HepG2 (cell line): ENCODE measurements around the gene ULK4. TPM values are rescaled to one million over a fixed set of nuclear protein-coding genes. Genes with fewer than 3 reads are reported as not detected.

ENCODE experiments used
- ATAC-seq: fragments of 200-7000 bp; cut with Tn5 transposase; 3 replicates; pipeline ENCODE4 v1.9.1; 2020; ENCODE audit warnings: mild to moderate bottlenecking, moderate library complexity
- BruUV-seq: library from RNA; stranded (reverse); fragments of 400-500 nt; replicated peaks from 2 replicates; lab custom pipeline; 2021; lab: Mats Ljungman, UMichigan
- CTCF ChIA-PET: fragments of 300-600 bp; formaldehyde crosslinking; extraction: SDS; loops from one replicate; lab custom pipeline; 2021; ENCODE audit warnings: low total read pairs, inconsistent platforms, low intra/inter-chr PET ratio; lab: Yijun Ruan, JAX
- POLR2A ChIA-PET: fragments of 350-600 bp; sonication (Branson Sonifier 250); formaldehyde crosslinking; loops from one replicate; lab custom pipeline; 2020; ENCODE audit warnings: antibody characterized with exemption, inconsistent platforms; lab: Yijun Ruan, JAX
- DNase-seq: peaks from one replicate; pipeline ENCODE4 v3.0.0-alpha.2; 2015; ENCODE audit warnings: low spot score
- FAIRE-seq: peaks from 3 replicates; lab custom pipeline; 2011; peaks lifted over from hg19 to GRCh38; lab: Jason Lieb, UNC
- H2AFZ ChIP-seq: one replicate; pipeline ENCODE4 v1.6.1; 2011; ENCODE audit warnings: low read length, inconsistent platforms
- H3K27ac ChIP-seq: fragments of 300-600 bp; 3 replicates; pipeline ENCODE4 v1.8.0; 2011; ENCODE audit warnings: mixed run types, mild to moderate bottlenecking, mixed read lengths, low read length, inconsistent platforms; ENCODE audit not compliant: insufficient read depth; ENCODE audit errors: extremely low read length
- H3K27me3 ChIP-seq, 2 experiments: fragments of 200-600 bp in 1 of 2; 2 replicates in 1 of 2; 3 replicates in 1 of 2; pipeline versions ENCODE4 v1.6.0 to v1.8.0; 2011; ENCODE audit warnings: low read length in 2 of 2, mild to moderate bottlenecking in 2 of 2, moderate library complexity in 2 of 2, inconsistent platforms in 1 of 2; ENCODE audit not compliant: insufficient read depth in 2 of 2, control insufficient read depth in 1 of 2
- H3K36me3 ChIP-seq, 2 experiments: fragments of 200-600 bp in 1 of 2; replicated peaks in 1 of 2; 2 replicates in 1 of 2; 3 replicates in 1 of 2; pipeline versions ENCODE4 v1.5.1 to v1.8.0; 2011; ENCODE audit warnings: low read length in 2 of 2, inconsistent platforms in 1 of 2; ENCODE audit not compliant: insufficient read depth in 2 of 2, control insufficient read depth in 1 of 2
- H3K4me1 ChIP-seq: 2 replicates; pipeline ENCODE4 v1.5.1; 2012; ENCODE audit warnings: low read length, inconsistent platforms; ENCODE audit not compliant: insufficient read depth
- H3K4me2 ChIP-seq: 2 replicates; pipeline ENCODE4 v1.6.0; 2011; ENCODE audit warnings: low read depth, low read length, inconsistent platforms
- H3K4me3 ChIP-seq, 3 experiments: fragments of 200-600 bp in 1 of 3; sonication (generic), shearing (Covaris generic) in 1 of 3; replicated peaks in 1 of 3; 2 replicates each; pipeline ENCODE4 v1.5.1; 2011 to 2016; ENCODE audit warnings: low read length in 3 of 3, inconsistent platforms in 2 of 3, low read depth in 2 of 3, mild to moderate bottlenecking in 2 of 3, control low read depth in 1 of 3, mixed read lengths in 1 of 3; ENCODE audit not compliant: insufficient read depth in 1 of 3
- H3K79me2 ChIP-seq: one replicate; pipeline ENCODE4 v1.6.1; 2011; ENCODE audit warnings: low read length, inconsistent platforms; ENCODE audit not compliant: insufficient read depth
- H3K9ac ChIP-seq: 2 replicates; pipeline ENCODE4 v1.6.0; 2011; ENCODE audit warnings: mild to moderate bottlenecking, low read depth, low read length, inconsistent platforms; ENCODE audit not compliant: insufficient read depth
- H3K9me3 ChIP-seq: 2 replicates; pipeline ENCODE4 v1.5.1; 2012; ENCODE audit warnings: mild to moderate bottlenecking, low read length
- H4K20me1 ChIP-seq: 2 replicates; pipeline ENCODE4 v1.6.0; 2011; ENCODE audit warnings: inconsistent platforms, mild to moderate bottlenecking, low read length, moderate library complexity; ENCODE audit not compliant: insufficient read depth
- E2F5 ChIP-seq: sonication (generic); formaldehyde crosslinking; conservative IDR thresholded peaks from 2 replicates; pipeline ENCODE4 v1.4.0; 2020; ENCODE audit warnings: missing genetic modification reagents
- ELF3 ChIP-seq: IDR thresholded peaks from 2 replicates; pipeline ENCODE4 v1.6.1; 2016; ENCODE audit warnings: missing genetic modification reagents, missing compliant biosample characterization
- FOSL2 ChIP-seq: sonication (generic); formaldehyde crosslinking; IDR thresholded peaks from 2 replicates; pipeline ENCODE4 v1.4.0; 2020; ENCODE audit warnings: missing genetic modification reagents
- PCBP2 ChIP-seq: fragments of 200-400 bp; formaldehyde crosslinking; optimal IDR thresholded peaks from 2 replicates; pipeline ENCODE3; 2018; ENCODE audit warnings: low read length, low read depth; ENCODE audit not compliant: poor library complexity, severe bottlenecking
- PHF20 ChIP-seq: sonication (generic); formaldehyde crosslinking; IDR thresholded peaks from 2 replicates; pipeline ENCODE4 v1.5.0; 2020; ENCODE audit warnings: mild to moderate bottlenecking, missing genetic modification reagents
- RXRB ChIP-seq: IDR thresholded peaks from 2 replicates; pipeline ENCODE4 v1.6.1; 2016; ENCODE audit warnings: borderline replicate concordance, missing genetic modification reagents, missing compliant biosample characterization
- TBX3 ChIP-seq: fragments of 450-650 bp; IDR thresholded peaks from 2 replicates; pipeline ENCODE4 v1.6.1; 2017; ENCODE audit warnings: antibody characterized with exemption, mild to moderate bottlenecking, inconsistent platforms, borderline replicate concordance
- ZNF496 ChIP-seq: sonication (generic); formaldehyde crosslinking; IDR thresholded peaks from 2 replicates; pipeline ENCODE4 v1.8.1; 2023; ENCODE audit warnings: mild to moderate bottlenecking, moderate library complexity, missing genetic modification reagents; ENCODE audit not compliant: insufficient replicate concordance
- ZNF614 ChIP-seq: IDR thresholded peaks from 2 replicates; pipeline ENCODE4 v1.6.1; 2018; ENCODE audit warnings: missing biosample characterization, missing genetic modification reagents, inconsistent platforms, borderline replicate concordance
- ZNF782 ChIP-seq: sonication (generic); formaldehyde crosslinking; IDR thresholded peaks from 2 replicates; pipeline ENCODE4 v1.4.0; 2020; ENCODE audit warnings: missing genetic modification reagents, mild to moderate bottlenecking, borderline replicate concordance
- ZSCAN25 ChIP-seq: sonication (generic); formaldehyde crosslinking; IDR thresholded peaks from 2 replicates; pipeline ENCODE4 v1.8.0; 2022; ENCODE audit warnings: mild to moderate bottlenecking, missing genetic modification reagents
- WGBS: methylation state at CpG from one replicate; pipeline ENCODE4 v1.1.6; 2017; ENCODE audit warnings: low lambda C conversion rate; 5-methylcytosine and 5-hydroxymethylcytosine counted together
- in situ Hi-C: cut with HindIII; loops from 2 replicates; pipeline ENCODE4 v1.10.0; 2017; ENCODE audit warnings: low pct_unique_long_range_greater_than_20kb; ENCODE audit not compliant: extremely low pct_ligation_motif_present
- intact Hi-C: fragments of 100-400 bp; cut with micrococcal nuclease; formaldehyde crosslinking; loops from one replicate; pipeline ENCODE4 v1.10.0; 2022; ENCODE audit not compliant: unreplicated experiment
- polyA plus RNA-seq, 8 experiments: library from polyadenylated mRNA; depleted of rRNA in 3 of 8; stranded (reverse) in 7 of 8; unstranded in 1 of 8; fragments of >200 nt; fragmentation: Illumina TruSeq in 4 of 8; extraction: Trizol in 4 of 8; gene quantifications; 2 replicates each; pipeline versions ENCODE4 v1.2.1 to v1.2.3, GENCODE V29; 2011 to 2016; ENCODE audit warnings: low read depth in 4 of 8, missing spikeins in 1 of 8, mixed read lengths in 1 of 8; ENCODE audit not compliant: insufficient read depth in 1 of 8
- total RNA-seq, 5 experiments: library from RNA; depleted of rRNA; stranded (reverse); fragments of >200 nt; fragmentation: Illumina TruSeq; extraction: Trizol; gene quantifications; 2 replicates each; pipeline ENCODE4 v1.2.3, GENCODE V29; 2016; ENCODE audit warnings: low read depth in 1 of 5

The ULK4 gene
- total and polyA plus RNA-seq, 2 of the 13 experiments (the other 11 are each of a cell fraction or from before 2014, with no cell fraction given) = 6.7 to 11.8 TPM

DNA sequence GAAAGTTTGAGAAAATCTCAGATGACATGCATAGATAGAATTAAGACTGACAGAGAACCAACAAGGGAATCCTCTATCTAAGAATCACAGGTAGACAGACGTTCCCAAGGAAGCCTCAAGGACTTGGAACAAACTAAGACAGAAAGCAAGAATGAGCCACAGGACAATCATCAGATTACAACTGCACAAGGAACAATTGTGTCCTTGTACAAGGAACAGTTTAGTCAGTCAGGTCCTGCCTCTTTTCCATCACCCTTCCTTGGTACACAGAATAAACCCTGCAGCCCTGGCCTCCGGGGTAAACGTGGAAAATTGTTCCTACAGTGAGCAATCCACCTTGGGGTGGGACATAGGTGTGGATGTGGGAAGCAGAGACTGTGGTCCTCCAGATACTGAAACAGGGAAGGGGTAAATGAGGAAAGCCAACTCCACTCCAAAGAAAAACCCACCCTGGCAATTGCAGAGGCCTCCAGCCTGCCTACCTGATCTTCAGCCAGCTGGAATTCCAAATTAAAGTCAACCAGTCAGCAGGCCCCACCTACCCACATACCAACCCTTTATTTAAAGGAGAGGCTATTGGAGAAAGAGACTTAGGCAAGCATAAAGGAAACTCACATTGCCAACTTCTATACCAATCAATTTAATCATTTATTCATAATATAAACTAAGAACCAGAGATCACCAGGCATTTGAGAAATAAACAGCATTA is 73.4 kb downstream of the ULK4 start:
- H3K27ac ChIP-seq = no peak overlapping the region
- H2AFZ ChIP-seq = no peak overlapping the region
- no peaks in the 10 kb centered on the region for H3K9me3 ChIP-seq
- H3K9ac ChIP-seq = no peak overlapping the region
- intact Hi-C loops (no loop called here), in situ Hi-C loops (loop anchor here (10.0 kb wide), 1 partner anchor 1304 kb away; no protein-coding TSS in a partner anchor)
- ATAC-seq (no peak), DNase-seq (no peak), FAIRE-seq (no peak)
- POLR2A ChIA-PET = no interaction called here
- CTCF ChIA-PET = no interaction called here
- H3K4me1 ChIP-seq = peaks cover 5% of the 10 kb centered on the region; the same call in 1 of the 2 replicates
- WGBS = 68% methylated on average over 3 of the region's 3 CpGs
- no peaks in the 10 kb centered on the region for H3K79me2 ChIP-seq
- no TSS peak for BruUV-seq
- H4K20me1 ChIP-seq = no peaks in the 10 kb centered on the region
- no peak overlapping the region for H3K4me3 ChIP-seq
- H3K27me3 ChIP-seq = no peaks in the 10 kb centered on the region
- TF ChIP-seq ELF3 = no peak
- no peak for TF ChIP-seq PHF20 (CRISPR knock-in tag)
- no peak for TF ChIP-seq ZNF614 (CRISPR knock-in tag)
- no peak for TF ChIP-seq TBX3
- TF ChIP-seq E2F5 (CRISPR knock-in tag) = no peak
- no peak for TF ChIP-seq ZSCAN25 (CRISPR knock-in tag)
- no peaks in the 10 kb centered on the region for H3K36me3 ChIP-seq
- H3K4me2 ChIP-seq = no peak overlapping the region

- Histone ChIP-seq H3K79me2 (no peaks in the 10 kb centered on the region), H3K4me1 (no peaks in the 10 kb centered on the region), H2AFZ (no peak overlapping the region), H4K20me1 (no peaks in the 10 kb centered on the region), H3K27ac (no peak overlapping the region), H3K9ac (no peak overlapping the region), H3K27me3 (no peaks in the 10 kb centered on the region), H3K9me3 (no peaks in the 10 kb centered on the region), H3K36me3 (no peaks in the 10 kb centered on the region), H3K4me3 (no peak overlapping the region), H3K4me2 (no peak overlapping the region)
- FAIRE-seq = no peak
- no peak for ATAC-seq
- in situ Hi-C loops = loop anchor here (10.0 kb wide), 1 partner anchor 1298 kb away; no protein-coding TSS in a partner anchor
- no peak for DNase-seq
- intact Hi-C loops = no loop called here
- ChIA-PET POLR2A (no interaction called here), CTCF (no interaction called here)
- BruUV-seq = no TSS peak
- TF ChIP-seq ZNF496 (no peak), ZNF782 (no peak), PHF20 (CRISPR knock-in tag) (no peak), PCBP2 (no peak), FOSL2 (no peak), RXRB (no peak)
These were observed 78.9 kb downstream of the ULK4 start for GRCh38 chr3:41882956-41883355.
